ENCODE data around the gene SPATS2. TPM values are rescaled to one million over a fixed set of nuclear protein-coding genes. Genes with fewer than 3 reads are reported as not detected.

The SPATS2 gene
- total and polyA plus RNA-seq, 2 donors from 2014 or later = 10.0 to 23.7 TPM

GRCh38 chr12:49547090-49547690 is 179.9 kb downstream of the SPATS2 start:
- Histone ChIP-seq H3K27ac (ENCODE audit: low read depth in 2 of 2, low read length in 2 of 2) (no peak overlapping the region), H3K27me3 (ENCODE audit: control insufficient read depth, insufficient read depth, low read length) (peaks cover 5% of the 10 kb centered on the region)
- FAIRE-seq = no peak

GRCh38 chr12:49548481-49548821 is 181.2 kb downstream of the SPATS2 start:
- H3K36me3 ChIP-seq (ENCODE audit: control insufficient read depth in 2 of 3, insufficient read depth in 3 of 3, low read length in 3 of 3) = no peaks in the 10 kb centered on the region
- DNase-seq (no peak), FAIRE-seq (no peak)
- no peaks in the 10 kb centered on the region for H3K9me3 ChIP-seq (ENCODE audit: control insufficient read depth in 2 of 3, insufficient read depth in 1 of 3, low read length in 3 of 3)
- TF ChIP-seq CTCF (IDR thresholded peaks at IDR 0.05; ENCODE audit: borderline replicate concordance, extremely low read depth, insufficient read depth) = no peak
- H3K4me3 ChIP-seq (ENCODE audit: low read length in 3 of 3) = peak overlapping the region in 1 of 3 donors; percentile 39
- peaks cover 0 to 11% (median 0%) of the 10 kb centered on the region in 3 donors for H3K4me1 ChIP-seq (ENCODE audit: control insufficient read depth in 2 of 3, insufficient read depth in 2 of 3, low read depth in 1 of 3, low read length in 3 of 3)
- H3K9ac ChIP-seq (ENCODE audit: low read length in 3 of 3) = no peak overlapping the region
- intact Hi-C loops (cut with DNase I) = no loop called here
- H3K27me3 ChIP-seq (ENCODE audit: control insufficient read depth, insufficient read depth, low read length) = peaks cover 5% of the 10 kb centered on the region
- no peak overlapping the region for H3K27ac ChIP-seq (ENCODE audit: low read depth in 2 of 2, low read length in 2 of 2)

More at GRCh38 chr12:49547090-49547690, 179.9 kb downstream of the SPATS2 start:
- Histone ChIP-seq H3K36me3 (ENCODE audit: control insufficient read depth in 2 of 3, insufficient read depth in 3 of 3, low read length in 3 of 3) (no peaks in the 10 kb centered on the region), H3K4me1 (ENCODE audit: control insufficient read depth in 2 of 3, insufficient read depth in 2 of 3, low read depth in 1 of 3, low read length in 3 of 3) (peaks cover 0 to 11% (median 0%) of the 10 kb centered on the region in 3 donors), H3K4me3 (ENCODE audit: low read length in 3 of 3) (no peak overlapping the region), H3K9ac (ENCODE audit: low read length in 3 of 3) (no peak overlapping the region), H3K9me3 (ENCODE audit: control insufficient read depth in 2 of 3, insufficient read depth in 1 of 3, low read length in 3 of 3) (no peaks in the 10 kb centered on the region)
- TF ChIP-seq CTCF (IDR thresholded peaks at IDR 0.05; ENCODE audit: borderline replicate concordance, extremely low read depth, insufficient read depth) = no peak
- no peak for DNase-seq
- intact Hi-C loops (cut with DNase I) = no loop called here

- Histone ChIP-seq H3K9ac (ENCODE audit: low read length in 3 of 3) (peak overlapping the region in 1 of 3 donors; percentile 42), H3K9me3 (ENCODE audit: control insufficient read depth in 2 of 3, insufficient read depth in 1 of 3, low read length in 3 of 3) (no peaks in the 10 kb centered on the region), H3K36me3 (ENCODE audit: control insufficient read depth in 2 of 3, insufficient read depth in 3 of 3, low read length in 3 of 3) (no peaks in the 10 kb centered on the region), H3K4me1 (ENCODE audit: control insufficient read depth in 2 of 3, insufficient read depth in 2 of 3, low read depth in 1 of 3, low read length in 3 of 3) (peaks cover 0 to 11% (median 0%) of the 10 kb centered on the region in 3 donors), H3K4me3 (ENCODE audit: low read length in 3 of 3) (peak overlapping the region in 2 of 3 donors; percentile 39 to 46), H3K27me3 (ENCODE audit: control insufficient read depth, insufficient read depth, low read length) (peaks cover 3% of the 10 kb centered on the region), H3K27ac (ENCODE audit: low read depth in 2 of 2, low read length in 2 of 2) (no peak overlapping the region)
- FAIRE-seq = no peak
- peak in 4 of 5 donors; percentile 48 to 81 (median 72) for DNase-seq
- intact Hi-C loops (cut with DNase I) = no loop called here
- TF ChIP-seq CTCF (IDR thresholded peaks at IDR 0.05; ENCODE audit: borderline replicate concordance, extremely low read depth, insufficient read depth) = no peak
Observed at GRCh38 chr12:49548822-49549648, 181.8 kb downstream of the SPATS2 start.

All from kidney (tissue), 14 donors.